ENCODE measurements around the gene SORT1.
"Not testable (repeated sequence)": the region's sequence is repeated elsewhere in the genome, so short reads cannot be mapped to it uniquely, and the experiment has no call there.

SORT1 gene

GRCh38 chr1:109397581-109398342 is at the start of gene SORT1:
Gene SORT1 (minus strand): TSS chr1:109397918. CDS start chr1:109397892, 26 bp downstream.
- peak; percentile 50 for DNase-seq

- not testable (repeated sequence) for DNase-seq
Observed at GRCh38 chr1:109445949-109446695, 48.4 kb upstream of the SORT1 start.

GRCh38 chr1:109444346-109444745 is 46.6 kb upstream of the SORT1 start:
- DNase-seq: no peak

GRCh38 chr1:109443476-109443875 is 45.8 kb upstream of the SORT1 start:
- DNase-seq: no peak

- DNase-seq: no peak
Observed at GRCh38 chr1:109441069-109441468, 43.4 kb upstream of the SORT1 start.

- no peak for DNase-seq
Observed at GRCh38 chr1:109438798-109439297, 41.1 kb upstream of the SORT1 start.

- DNase-seq: no peak
Observed at GRCh38 chr1:109434484-109434883, 36.8 kb upstream of the SORT1 start.

GRCh38 chr1:109433322-109433721 is 35.6 kb upstream of the SORT1 start:
- no peak for DNase-seq

- DNase-seq: no peak
Observed at GRCh38 chr1:109432336-109432735, 34.6 kb upstream of the SORT1 start.

- DNase-seq: no peak
Observed at GRCh38 chr1:109427171-109427467, 29.4 kb upstream of the SORT1 start.

- DNase-seq: peak; percentile 89
Observed at GRCh38 chr1:109426281-109427170, 28.8 kb upstream of the SORT1 start, which contains the start of gene PSMA5. Gene PSMA5 (minus strand): TSS chr1:109426448. CDS start chr1:109426330, 118 bp downstream.

GRCh38 chr1:109425391-109426280 is 27.9 kb upstream of the SORT1 start:
- DNase-seq: peak; percentile 14

GRCh38 chr1:109423498-109423897 is 25.8 kb upstream of the SORT1 start:
- no peak for DNase-seq

GRCh38 chr1:109412551-109412950 is 14.8 kb upstream of the SORT1 start:
- no peak for DNase-seq

GRCh38 chr1:109404838-109405237 is 7.1 kb upstream of the SORT1 start:
- DNase-seq: no peak

GRCh38 chr1:109402025-109402424 is 4.3 kb upstream of the SORT1 start:
- DNase-seq: no peak

GRCh38 chr1:109400035-109400655 is 2.4 kb upstream of the SORT1 start:
- no peak for DNase-seq

GRCh38 chr1:109399326-109399957 is 1.7 kb upstream of the SORT1 start:
- peak; percentile 70 for DNase-seq

- no peak for DNase-seq
Observed at GRCh38 chr1:109398343-109399225, 866 bp upstream of the SORT1 start.
